Measurements from ENCODE around the gene ZFY.

- TF ChIP-seq, protein P1, sequence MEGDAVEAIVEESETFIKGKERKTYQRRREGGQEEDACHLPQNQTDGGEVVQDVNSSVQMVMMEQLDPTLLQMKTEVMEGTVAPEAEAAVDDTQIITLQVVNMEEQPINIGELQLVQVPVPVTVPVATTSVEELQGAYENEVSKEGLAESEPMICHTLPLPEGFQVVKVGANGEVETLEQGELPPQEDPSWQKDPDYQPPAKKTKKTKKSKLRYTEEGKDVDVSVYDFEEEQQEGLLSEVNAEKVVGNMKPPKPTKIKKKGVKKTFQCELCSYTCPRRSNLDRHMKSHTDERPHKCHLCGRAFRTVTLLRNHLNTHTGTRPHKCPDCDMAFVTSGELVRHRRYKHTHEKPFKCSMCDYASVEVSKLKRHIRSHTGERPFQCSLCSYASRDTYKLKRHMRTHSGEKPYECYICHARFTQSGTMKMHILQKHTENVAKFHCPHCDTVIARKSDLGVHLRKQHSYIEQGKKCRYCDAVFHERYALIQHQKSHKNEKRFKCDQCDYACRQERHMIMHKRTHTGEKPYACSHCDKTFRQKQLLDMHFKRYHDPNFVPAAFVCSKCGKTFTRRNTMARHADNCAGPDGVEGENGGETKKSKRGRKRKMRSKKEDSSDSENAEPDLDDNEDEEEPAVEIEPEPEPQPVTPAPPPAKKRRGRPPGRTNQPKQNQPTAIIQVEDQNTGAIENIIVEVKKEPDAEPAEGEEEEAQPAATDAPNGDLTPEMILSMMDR (IDR thresholded peaks at IDR 0.05; ENCODE audit: low read length), result no peak
- no peak for TF ChIP-seq EZH2 (optimal IDR thresholded peaks at IDR 0.05; ENCODE audit: low read depth, low read length)
Measured at GRCh38 chrY:2896050-2896449, 39.1 kb upstream of the ZFY start.
